ENCODE measurements around the gene TMEM140. TPM values are rescaled to one million over a fixed set of nuclear protein-coding genes. Genes with fewer than 3 reads are reported as not detected.

TMEM140 gene
- total and polyA plus RNA-seq, 9 of the 15 experiments (the other 6 are each of a cell fraction or from before 2014, with no cell fraction given): 0.03 to 0.82 (median 0.23) TPM

- POLR2A ChIA-PET: interaction anchor here (0.8 to 2.0 kb wide), 6 partner anchors 13 to 224 kb away, joined by 3 to 6 read pairs (median 4); no protein-coding TSS in a partner anchor
- Histone ChIP-seq H2AFZ (ENCODE audit: low read depth, low read length) (peak within 1 kb of the TSS; percentile 100), H3K36me3 (ENCODE audit: control insufficient read depth, insufficient read depth, low read length) (no peaks in the 10 kb centered on the region), H3K27me3 (ENCODE audit: control insufficient read depth in 2 of 2, insufficient read depth in 2 of 2, low read length in 2 of 2) (no peaks in the 10 kb centered on the region; a peak in 1 of 5 replicates), H3K9ac (ENCODE audit: insufficient read depth in 1 of 2, low read depth in 2 of 2, low read length in 2 of 2) (peak within 1 kb of the TSS; percentile 76 to 98), H3K4me1 (replicated peaks in 1 of 2; ENCODE audit: control insufficient read depth in 2 of 2, insufficient read depth in 2 of 2, low read length in 2 of 2) (peaks cover 16 to 27% of the 10 kb centered on the region in 2 experiments), H3K4me2 (ENCODE audit: insufficient read depth, low read length) (peak within 1 kb of the TSS; percentile 100), H3K27ac (ENCODE audit: extremely low read depth, low read depth, low read length) (peak within 1 kb of the TSS; percentile 66), H3K9me3 (replicated peaks; ENCODE audit: control insufficient read depth, insufficient read depth, low read depth, low read length) (no peaks in the 10 kb centered on the region), H3K9me1 (ENCODE audit: control insufficient read depth, insufficient read depth, low read length) (no peaks in the 10 kb centered on the region), H3K4me3 (peak within 1 kb of the TSS; percentile 90), H3K79me2 (ENCODE audit: control insufficient read depth, insufficient read depth, low read length) (no peaks in the 10 kb centered on the region), H4K20me1 (replicated peaks; ENCODE audit: control insufficient read depth, insufficient read depth, low read length) (no peaks in the 10 kb centered on the region)
- intact Hi-C loops (cut with micrococcal nuclease) (no loop called here), in situ Hi-C loops (cut with MboI) (no loop called here)
- WGBS (ENCODE audit: insufficient coverage, low coverage, missing lambda C conversion rate): under 1% methylated on average over 56 of the region's 82 CpGs
- peak; percentile 77 for FAIRE-seq
- peak; percentile 94 for ATAC-seq
- CTCF ChIA-PET (ENCODE audit: low intra/inter-chr PET ratio): no interaction called here
- BruUV-seq (replicated peaks): no TSS peak
- DNase-seq (ENCODE audit: extremely low read depth in 1 of 4, low spot score in 3 of 4): peak; percentile 98 to 100 (median 100)
- TF ChIP-seq PRPF4 (IDR thresholded peaks at IDR 0.05; ENCODE audit: insufficient read depth, low read depth, low read length, poor library complexity, severe bottlenecking) (no peak), PCBP1 (IDR thresholded peaks at IDR 0.05; ENCODE audit: low read depth, low read length, poor library complexity, severe bottlenecking) (no peak), ZNF717 (CRISPR knock-in tag; IDR thresholded peaks at IDR 0.05) (no peak), AFF1 (IDR thresholded peaks at IDR 0.05; ENCODE audit: low read depth in 1 of 2, partially characterized antibody in 2 of 2) (no peak), ZEB2 (IDR thresholded peaks at IDR 0.05) (no peak), BCLAF1 (IDR thresholded peaks at IDR 0.05; ENCODE audit: borderline replicate concordance in 1 of 2, control insufficient read depth in 1 of 2, low read depth in 2 of 2, low read length in 1 of 2) (no peak), NEUROD1 (IDR thresholded peaks at IDR 0.05; ENCODE audit: borderline replicate concordance, low read depth, low read length, partially characterized antibody) (peak; percentile 12), MCM2 (IDR thresholded peaks at IDR 0.05; ENCODE audit: low read depth) (no peak), ILF3 (IDR thresholded peaks at IDR 0.05; ENCODE audit: borderline replicate concordance) (no peak), NFIC (IDR thresholded peaks at IDR 0.05) (0 out of 2 replicates have a peak, but pooled peaks have one; percentile 11), ZKSCAN8 (CRISPR knock-in tag; IDR thresholded peaks at IDR 0.05) (no peak), HNRNPLL (IDR thresholded peaks at IDR 0.05; ENCODE audit: low read depth, low read length, poor library complexity, severe bottlenecking) (peak; percentile 71)
- TF ChIP-seq, protein P1, sequence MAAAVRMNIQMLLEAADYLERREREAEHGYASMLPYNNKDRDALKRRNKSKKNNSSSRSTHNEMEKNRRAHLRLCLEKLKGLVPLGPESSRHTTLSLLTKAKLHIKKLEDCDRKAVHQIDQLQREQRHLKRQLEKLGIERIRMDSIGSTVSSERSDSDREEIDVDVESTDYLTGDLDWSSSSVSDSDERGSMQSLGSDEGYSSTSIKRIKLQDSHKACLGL (CRISPR knock-in tag; IDR thresholded peaks at IDR 0.05; ENCODE audit: borderline replicate concordance, poor library complexity, severe bottlenecking): no peak
These were observed 63.5 kb downstream of the TMEM140 start, which contains the start of gene WDR91 for GRCh38 chr7:135211179-135211945. WDR91 (minus strand) TSS chr7:135211526; CDS start chr7:135211502, 24 bp downstream.

Measured in K562 (cell line).